Neural progenitor cell (in vitro differentiated cells): Measurements from ENCODE around the gene ROBO2. TPM values are rescaled to one million over a fixed set of nuclear protein-coding genes. Genes with fewer than 3 reads are reported as not detected.

Experiments used
- DNase-seq: peaks from one replicate; pipeline ENCODE4 v3.0.0-alpha.2; 2016; ENCODE audit warnings: low spot score
- H2AFZ ChIP-seq: fragments of 200-600 bp; sonication (generic); replicated peaks from 2 replicates; pipeline ENCODE4 v1.6.1; 2016; ENCODE audit warnings: antibody characterized with exemption
- H3F3A ChIP-seq: fragments of 200-600 bp; sonication (generic); 2 replicates; pipeline ENCODE4 v1.6.1; 2016; ENCODE audit warnings: antibody characterized with exemption, low read depth
- H3K27ac ChIP-seq: fragments of 200-600 bp; sonication (generic); 2 replicates; pipeline ENCODE4 v1.5.1; 2016; ENCODE audit warnings: mild to moderate bottlenecking
- H3K27me3 ChIP-seq: fragments of 200-600 bp; sonication (generic); 2 replicates; pipeline ENCODE4 v1.6.1; 2016; ENCODE audit warnings: mild to moderate bottlenecking, moderate library complexity
- H3K36me3 ChIP-seq: fragments of 200-600 bp; sonication (generic); 2 replicates; pipeline ENCODE4 v1.5.1; 2016
- H3K4me1 ChIP-seq: fragments of 200-600 bp; sonication (generic); 2 replicates; pipeline ENCODE4 v1.6.1; 2016; ENCODE audit warnings: mixed run types
- H3K4me2 ChIP-seq: fragments of 200-600 bp; sonication (generic); 2 replicates; pipeline ENCODE4 v1.6.1; 2016
- H3K4me3 ChIP-seq: fragments of 200-600 bp; sonication (generic); 2 replicates; pipeline ENCODE4 v1.5.1; 2016
- H3K79me2 ChIP-seq: fragments of 200-600 bp; sonication (generic); 2 replicates; pipeline ENCODE4 v1.6.1; 2016; ENCODE audit warnings: low read depth
- H3K9ac ChIP-seq: fragments of 200-600 bp; sonication (generic); 2 replicates; pipeline ENCODE4 v1.6.1; 2016
- H3K9me3 ChIP-seq: fragments of 200-600 bp; sonication (generic); 2 replicates; pipeline ENCODE4 v1.5.1; 2016; ENCODE audit warnings: low read depth
- H4K20me1 ChIP-seq: fragments of 200-600 bp; sonication (generic); 2 replicates; pipeline ENCODE4 v1.6.1; 2016; ENCODE audit warnings: low read depth
- H3K27ac Mint-ChIP-seq: 3 replicates; pipeline ENCODE4 v1.8.0; 2021; ENCODE audit warnings: mixed read lengths
- H3K27me3 Mint-ChIP-seq: 2 replicates; pipeline ENCODE4 v1.8.0; 2022; ENCODE audit warnings: low read depth, mild to moderate bottlenecking, inconsistent platforms, moderate library complexity, mixed read lengths; ENCODE audit not compliant: insufficient read depth
- H3K36me3 Mint-ChIP-seq: 3 replicates; pipeline ENCODE4 v1.8.0; 2021; ENCODE audit warnings: mixed read lengths
- H3K4me1 Mint-ChIP-seq: 3 replicates; pipeline ENCODE4 v1.8.0; 2021; ENCODE audit warnings: mixed read lengths
- H3K4me3 Mint-ChIP-seq: 3 replicates; pipeline ENCODE4 v1.8.0; 2021; ENCODE audit warnings: mild to moderate bottlenecking, moderate library complexity, mixed read lengths
- H3K9me3 Mint-ChIP-seq: 3 replicates; pipeline ENCODE4 v1.8.0; 2020; ENCODE audit warnings: mixed read lengths
- EZH2 ChIP-seq: fragments of 200-600 bp; sonication (generic); IDR thresholded peaks from 2 replicates; pipeline ENCODE4 v1.6.1; 2017; ENCODE audit warnings: antibody characterized with exemption, mild to moderate bottlenecking, moderate library complexity
- EZH2phosphoT487 ChIP-seq: fragments of 200-600 bp; sonication (generic); IDR thresholded peaks from 2 replicates; pipeline ENCODE4 v1.6.1; 2017; ENCODE audit warnings: antibody characterized with exemption
- total RNA-seq: library from RNA; depleted of rRNA; stranded (reverse); fragments of >200 nt; gene quantifications from 2 replicates; pipeline ENCODE4 v1.2.3, GENCODE V29; 2015; ENCODE audit warnings: low replicate concordance
- TF ChIP-seq, protein P1 (sequence below): fragments of 200-600 bp; sonication (generic); IDR thresholded peaks from 2 replicates; pipeline ENCODE4 v1.5.1; 2017; ENCODE audit warnings: antibody characterized with exemption, mild to moderate bottlenecking

ROBO2 gene
- total RNA-seq, 1 donor from 2014 or later: 15.0 TPM

DNA sequence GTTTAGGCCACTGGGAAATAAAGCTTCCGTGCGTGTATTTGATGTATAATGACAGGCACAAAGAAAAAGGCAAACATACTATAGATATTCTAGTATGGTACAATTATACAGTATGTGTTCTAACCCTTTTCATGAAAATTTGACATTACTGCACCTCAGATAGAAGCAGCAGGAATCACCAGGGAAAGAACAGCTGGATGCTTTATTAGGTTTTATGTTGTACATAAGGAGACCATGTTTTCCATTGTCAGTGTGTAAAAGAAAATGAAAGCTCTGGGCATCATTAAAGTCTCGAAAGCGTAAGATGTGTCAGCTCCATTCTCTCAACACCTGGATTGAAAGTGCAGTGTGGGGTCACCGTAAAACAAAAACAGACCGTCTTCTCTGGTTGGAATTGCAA lies 302.1 kb downstream of the ROBO2 start:
- H3K79me2 ChIP-seq: no peaks in the 10 kb centered on the region
- H3F3A ChIP-seq: no peaks in the 10 kb centered on the region
- no peak overlapping the region for H3K4me3 ChIP-seq
- no peaks in the 10 kb centered on the region for H3K9me3 ChIP-seq
- no peaks in the 10 kb centered on the region for H3K27me3 ChIP-seq
- Mint-ChIP-seq H3K9me3 (no peaks in the 10 kb centered on the region), H3K27me3 (no peaks in the 10 kb centered on the region), H3K4me3 (no peak overlapping the region), H3K27ac (no peak overlapping the region), H3K4me1 (no peaks in the 10 kb centered on the region), H3K36me3 (peaks cover 3% of the 10 kb centered on the region)
- H3K4me1 ChIP-seq: no peaks in the 10 kb centered on the region
- H2AFZ ChIP-seq: no peak overlapping the region
- DNase-seq: no peak
- H3K9ac ChIP-seq: no peak overlapping the region
- H3K27ac ChIP-seq: no peak overlapping the region
- no peaks in the 10 kb centered on the region for H3K36me3 ChIP-seq
- H4K20me1 ChIP-seq: no peaks in the 10 kb centered on the region
- no peak for TF ChIP-seq EZH2phosphoT487
- TF ChIP-seq, protein P1, sequence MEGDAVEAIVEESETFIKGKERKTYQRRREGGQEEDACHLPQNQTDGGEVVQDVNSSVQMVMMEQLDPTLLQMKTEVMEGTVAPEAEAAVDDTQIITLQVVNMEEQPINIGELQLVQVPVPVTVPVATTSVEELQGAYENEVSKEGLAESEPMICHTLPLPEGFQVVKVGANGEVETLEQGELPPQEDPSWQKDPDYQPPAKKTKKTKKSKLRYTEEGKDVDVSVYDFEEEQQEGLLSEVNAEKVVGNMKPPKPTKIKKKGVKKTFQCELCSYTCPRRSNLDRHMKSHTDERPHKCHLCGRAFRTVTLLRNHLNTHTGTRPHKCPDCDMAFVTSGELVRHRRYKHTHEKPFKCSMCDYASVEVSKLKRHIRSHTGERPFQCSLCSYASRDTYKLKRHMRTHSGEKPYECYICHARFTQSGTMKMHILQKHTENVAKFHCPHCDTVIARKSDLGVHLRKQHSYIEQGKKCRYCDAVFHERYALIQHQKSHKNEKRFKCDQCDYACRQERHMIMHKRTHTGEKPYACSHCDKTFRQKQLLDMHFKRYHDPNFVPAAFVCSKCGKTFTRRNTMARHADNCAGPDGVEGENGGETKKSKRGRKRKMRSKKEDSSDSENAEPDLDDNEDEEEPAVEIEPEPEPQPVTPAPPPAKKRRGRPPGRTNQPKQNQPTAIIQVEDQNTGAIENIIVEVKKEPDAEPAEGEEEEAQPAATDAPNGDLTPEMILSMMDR: no peak
- no peak for TF ChIP-seq EZH2
- no peak overlapping the region for H3K4me2 ChIP-seq

DNA sequence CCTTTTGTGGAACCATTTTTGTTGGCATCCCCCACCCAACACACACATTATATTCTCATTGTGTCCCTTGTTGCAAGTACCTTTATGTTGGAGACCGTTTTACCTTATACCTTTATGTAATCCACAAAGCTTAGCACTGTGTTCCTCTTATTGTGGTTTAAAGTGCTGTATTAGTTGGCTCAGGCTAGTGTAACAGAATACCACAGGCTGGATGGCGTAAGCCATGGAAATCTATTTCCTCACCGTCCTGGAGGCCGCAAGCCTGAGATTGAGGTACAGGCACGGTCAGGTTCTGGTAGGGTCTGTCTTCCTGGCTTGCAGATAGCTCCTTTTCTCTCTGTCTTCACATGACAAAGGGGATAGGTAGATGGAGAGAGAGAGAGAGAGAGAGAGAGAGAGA lies 302.8 kb downstream of the ROBO2 start:
- no peaks in the 10 kb centered on the region for H3K79me2 ChIP-seq
- Mint-ChIP-seq H3K27ac (no peak overlapping the region), H3K4me3 (no peak overlapping the region), H3K9me3 (no peaks in the 10 kb centered on the region), H3K4me1 (peaks cover under 1% of the 10 kb centered on the region), H3K36me3 (peaks cover 3% of the 10 kb centered on the region), H3K27me3 (no peaks in the 10 kb centered on the region)
- DNase-seq: no peak
- H2AFZ ChIP-seq: no peak overlapping the region
- no peak for TF ChIP-seq EZH2
- TF ChIP-seq, protein P1: no peak
- TF ChIP-seq EZH2phosphoT487: no peak
- H3K27ac ChIP-seq: no peak overlapping the region
- no peaks in the 10 kb centered on the region for H3K4me1 ChIP-seq
- no peak overlapping the region for H3K4me3 ChIP-seq
- H4K20me1 ChIP-seq: no peaks in the 10 kb centered on the region
- H3K9ac ChIP-seq: no peak overlapping the region
- H3K27me3 ChIP-seq: no peaks in the 10 kb centered on the region
- no peaks in the 10 kb centered on the region for H3F3A ChIP-seq
- no peaks in the 10 kb centered on the region for H3K36me3 ChIP-seq
- H3K9me3 ChIP-seq: no peaks in the 10 kb centered on the region
- H3K4me2 ChIP-seq: no peak overlapping the region

DNA sequence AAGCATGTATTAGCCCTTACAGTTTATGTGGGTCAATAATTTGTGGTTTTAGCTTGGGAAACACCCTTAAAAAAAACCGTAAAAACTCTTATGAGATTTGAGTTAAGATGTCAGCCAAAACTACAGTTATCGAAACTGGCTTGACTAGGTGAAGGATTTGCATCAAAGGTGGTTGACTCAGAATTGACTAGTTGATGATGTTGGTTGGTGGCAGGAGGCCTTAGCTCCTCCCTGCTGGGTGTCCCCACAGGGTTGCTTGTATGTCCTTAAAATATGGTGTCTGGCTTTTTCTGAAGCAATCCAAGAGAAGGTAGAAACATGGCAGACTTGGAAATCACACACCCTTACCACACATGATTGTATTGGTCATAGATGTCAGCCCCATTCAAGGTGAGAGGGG lies 305.1 kb downstream of the ROBO2 start:
- Histone ChIP-seq H2AFZ (no peak overlapping the region), H4K20me1 (no peaks in the 10 kb centered on the region), H3K4me2 (no peak overlapping the region), H3K9ac (no peak overlapping the region), H3K4me1 (no peaks in the 10 kb centered on the region), H3K27me3 (no peaks in the 10 kb centered on the region), H3K9me3 (no peaks in the 10 kb centered on the region), H3F3A (no peaks in the 10 kb centered on the region), H3K36me3 (no peaks in the 10 kb centered on the region), H3K4me3 (no peak overlapping the region), H3K79me2 (no peaks in the 10 kb centered on the region), H3K27ac (no peak overlapping the region)
- Mint-ChIP-seq H3K9me3 (no peaks in the 10 kb centered on the region), H3K27ac (no peak overlapping the region), H3K36me3 (peaks cover 6% of the 10 kb centered on the region), H3K4me3 (no peak overlapping the region), H3K27me3 (no peaks in the 10 kb centered on the region), H3K4me1 (peaks cover 9% of the 10 kb centered on the region)
- no peak for TF ChIP-seq EZH2phosphoT487
- TF ChIP-seq EZH2: no peak
- no peak for DNase-seq

DNA sequence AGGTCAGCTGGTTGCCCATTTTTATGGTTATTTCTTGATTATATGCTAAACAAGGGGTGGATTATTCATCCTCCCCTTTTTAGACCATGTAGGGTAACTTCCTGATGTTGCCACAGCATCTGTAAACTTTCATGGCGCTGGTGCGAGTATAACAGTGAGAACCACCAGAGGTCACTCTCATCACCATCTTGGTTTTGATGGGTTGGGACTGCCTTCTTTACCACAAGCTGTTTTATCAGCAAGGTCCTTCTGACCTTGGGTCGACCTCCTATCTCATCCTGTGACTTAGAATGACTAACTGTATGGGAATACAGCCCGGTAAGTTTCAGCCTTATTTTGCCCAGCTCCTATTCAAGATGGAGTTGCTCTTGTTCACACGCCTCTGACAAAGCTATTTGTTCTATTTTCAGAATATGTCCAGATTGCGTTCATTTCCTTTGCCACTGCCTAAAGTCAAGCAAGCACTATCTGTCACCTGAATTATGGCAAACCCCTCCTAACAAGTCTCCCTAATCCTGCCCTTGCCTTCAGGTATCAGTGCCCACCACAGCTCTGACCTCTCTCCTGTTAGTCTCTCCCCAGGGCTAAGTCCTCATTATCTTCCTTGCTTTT lies 308.5 kb downstream of the ROBO2 start:
- no peak overlapping the region for H3K4me3 Mint-ChIP-seq
- peaks cover 9% of the 10 kb centered on the region for H3K4me1 Mint-ChIP-seq
- peak overlapping the region; percentile 21 for H2AFZ ChIP-seq
- no peak overlapping the region for H3K4me2 ChIP-seq
- H3K27me3 ChIP-seq: no peaks in the 10 kb centered on the region
- H3K27me3 Mint-ChIP-seq: no peaks in the 10 kb centered on the region
- H3K36me3 ChIP-seq: no peaks in the 10 kb centered on the region
- TF ChIP-seq, protein P1: peak; percentile 66
- TF ChIP-seq EZH2: no peak
- TF ChIP-seq EZH2phosphoT487: no peak
- no peaks in the 10 kb centered on the region for H3K4me1 ChIP-seq
- H3K79me2 ChIP-seq: no peaks in the 10 kb centered on the region
- no peaks in the 10 kb centered on the region for H4K20me1 ChIP-seq
- peaks cover 4% of the 10 kb centered on the region for H3K36me3 Mint-ChIP-seq
- no peak overlapping the region for H3K9ac ChIP-seq
- H3K9me3 ChIP-seq: no peaks in the 10 kb centered on the region
- H3K9me3 Mint-ChIP-seq: no peaks in the 10 kb centered on the region
- H3F3A ChIP-seq: no peaks in the 10 kb centered on the region
- H3K27ac ChIP-seq: no peak overlapping the region
- peak; percentile 65 for DNase-seq
- no peak overlapping the region for H3K27ac Mint-ChIP-seq
- H3K4me3 ChIP-seq: no peak overlapping the region
